OCI-LY1 (cell line): Measurements from ENCODE around the gene DYNLRB1.

Source experiments
- CTCF ChIP-seq: fragments of 200-600 bp; sonication (generic), shearing (Covaris generic); IDR thresholded peaks from 2 replicates; pipeline ENCODE4 v1.5.1; 2017; ENCODE audit warnings: mild to moderate bottlenecking, antibody characterized with exemption, low read length, moderate library complexity, mixed read lengths
- EZH2 ChIP-seq: fragments of 200-600 bp; sonication (generic), shearing (Covaris generic); IDR thresholded peaks from 2 replicates; pipeline ENCODE4 v1.8.0; 2017; ENCODE audit warnings: borderline replicate concordance, mixed run types, mild to moderate bottlenecking, antibody characterized with exemption, low read length, moderate library complexity, mixed read lengths

- TF ChIP-seq CTCF (no peak), EZH2 (no peak)
Observed at GRCh38 chr20:34539756-34540155, 23.5 kb downstream of the DYNLRB1 start.
